Right forelimb (tissue), 1 donor: ENCODE measurements around the gene PNPLA2.

Experiments
- DNase-seq: peaks from one replicate; pipeline ENCODE4 v3.0.0-alpha.2; 2018

PNPLA2 gene

DNA sequence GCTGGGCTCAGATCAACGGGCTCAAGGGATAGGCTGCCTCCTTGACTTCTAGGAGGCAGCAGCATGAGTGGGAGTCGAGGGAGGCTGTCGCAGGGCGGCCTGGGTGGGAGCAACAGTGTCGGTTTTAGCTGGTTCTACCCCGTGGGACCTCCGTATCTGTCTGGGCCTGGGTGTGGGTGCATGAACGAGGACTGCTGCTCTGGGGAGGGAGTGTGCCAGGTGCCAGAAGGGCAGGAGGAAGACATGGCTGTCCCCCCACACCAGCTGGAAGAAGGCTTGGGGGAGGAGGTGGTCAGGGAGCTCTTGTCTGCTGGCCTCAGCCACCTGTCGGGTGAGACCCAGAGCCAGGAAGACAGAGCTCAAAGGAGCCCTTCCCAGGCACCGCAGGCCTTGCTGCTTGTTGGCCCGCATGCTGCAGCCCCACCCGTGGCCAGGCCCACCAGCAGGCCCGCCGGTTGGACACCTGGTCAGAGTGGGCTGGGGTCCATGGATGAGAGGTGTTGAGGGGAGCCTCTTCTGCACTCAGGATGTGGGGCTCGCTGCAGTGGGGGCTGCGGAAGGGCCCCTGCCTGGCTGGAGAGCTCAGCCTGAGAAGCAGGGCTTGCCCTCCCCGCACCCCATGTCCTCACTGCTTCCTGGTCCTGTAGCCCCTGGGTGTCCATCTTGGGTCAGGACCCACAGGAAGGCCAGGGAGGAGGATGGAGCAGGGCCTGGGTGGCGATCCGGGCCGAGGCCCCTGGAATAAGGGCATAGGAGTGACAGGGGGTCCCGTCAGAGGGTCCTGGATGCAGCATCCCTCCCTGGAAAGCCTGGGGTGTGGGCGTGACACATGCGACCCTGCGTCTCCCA lies 32.3 kb upstream of the PNPLA2 start:
- DNase-seq: no peak

- no peak for DNase-seq
Measured at GRCh38 chr11:787084-787675, 31.5 kb upstream of the PNPLA2 start.

- DNase-seq: no peak
Measured at GRCh38 chr11:788009-788640, 30.6 kb upstream of the PNPLA2 start.

DNA sequence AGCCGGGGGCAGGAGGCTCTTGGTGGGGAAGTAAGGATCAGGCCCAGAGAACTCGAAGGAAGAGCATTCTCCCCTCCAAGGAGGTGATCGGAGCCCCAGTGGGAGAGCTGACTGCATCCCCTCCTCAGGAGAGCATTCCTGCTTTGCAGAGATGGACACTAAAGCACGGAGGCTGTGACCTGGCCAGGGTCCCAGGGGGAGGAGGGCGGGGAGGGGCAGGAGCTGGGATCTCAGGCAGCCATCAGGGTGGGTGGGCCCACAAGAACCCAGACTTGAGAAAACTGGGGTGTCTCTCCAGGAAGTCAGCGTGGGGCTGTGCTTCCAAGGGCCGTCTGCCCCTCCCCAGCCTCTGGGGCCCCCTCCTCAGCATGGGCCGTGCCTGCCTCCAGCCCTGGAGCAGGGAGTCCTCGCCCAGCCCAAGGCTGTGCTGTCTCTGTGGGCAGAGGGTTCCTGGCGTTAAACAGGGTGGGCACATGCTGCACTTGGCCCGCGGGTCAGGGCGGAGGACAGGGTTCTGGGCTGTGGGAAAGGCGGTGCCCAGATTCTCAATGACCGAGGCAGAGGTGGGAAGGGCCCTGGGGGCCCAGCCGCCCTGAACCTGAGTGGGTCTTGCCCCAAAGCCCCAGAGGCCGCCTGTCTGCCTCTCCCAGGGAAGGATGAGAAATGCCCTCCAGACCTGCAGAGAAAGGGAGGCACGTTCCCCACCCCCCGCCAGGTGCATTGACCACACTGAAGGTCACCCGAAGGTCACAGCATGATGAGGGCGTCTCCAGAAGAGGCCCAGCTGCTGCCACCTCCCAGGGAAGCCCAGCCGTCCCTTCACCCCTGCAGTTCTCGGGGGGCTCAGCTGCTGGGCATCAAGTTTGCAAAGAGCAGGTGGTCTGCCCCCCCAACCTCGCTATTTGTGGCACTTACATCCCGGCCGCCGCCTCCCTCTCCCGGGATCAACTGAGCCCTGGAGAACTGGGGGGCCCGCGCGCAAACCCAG lies 29.5 kb upstream of the PNPLA2 start:
- no peak for DNase-seq

DNA sequence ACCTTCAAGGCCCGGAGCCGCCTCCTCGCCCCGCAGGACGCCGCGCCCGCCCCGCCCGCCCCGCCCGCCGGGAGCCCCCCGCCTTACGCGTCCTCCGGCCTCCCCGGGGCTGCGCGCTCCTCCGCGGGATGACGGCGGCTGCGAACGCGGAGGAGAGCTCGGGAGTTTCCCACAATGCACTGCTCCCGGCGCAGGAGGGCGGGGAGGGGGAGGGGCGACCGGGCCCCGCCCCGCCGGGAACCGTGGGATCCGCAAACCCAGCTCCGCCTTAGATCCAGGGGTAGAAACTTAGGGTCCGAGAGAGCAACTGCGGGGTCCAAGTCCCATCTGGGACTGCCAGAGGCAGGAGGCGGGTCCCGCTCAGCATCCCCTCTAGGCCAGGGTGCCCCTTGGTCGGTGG lies 28.8 kb upstream of the PNPLA2 start, which contains the start of gene CEND1:
TSS of gene CEND1 (minus strand) at position 148 of the 400 bp plus-strand sequence. CDS start 1,514 bp downstream, outside the sequence.
- no peak for DNase-seq

- DNase-seq: no peak
Measured at GRCh38 chr11:790721-791564, 27.8 kb upstream of the PNPLA2 start.

- DNase-seq: no peak
Measured at GRCh38 chr11:791658-792534, 26.8 kb upstream of the PNPLA2 start.

DNA sequence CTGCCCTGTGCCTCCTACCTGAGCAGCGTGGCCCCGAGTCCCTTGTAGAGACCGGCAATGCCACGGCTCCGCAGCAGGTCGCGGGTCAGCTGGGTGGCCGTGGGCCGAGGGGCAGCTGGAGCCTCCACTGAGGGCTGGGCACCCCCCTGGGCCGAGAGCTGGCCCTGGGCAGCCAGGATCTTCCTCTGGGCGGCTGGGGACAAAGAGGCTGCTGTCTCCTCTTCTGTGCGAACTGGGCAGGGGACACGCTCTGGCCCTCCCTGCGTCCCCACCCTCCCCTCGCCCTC lies 26.2 kb upstream of the PNPLA2 start:
- DNase-seq: no peak

DNA sequence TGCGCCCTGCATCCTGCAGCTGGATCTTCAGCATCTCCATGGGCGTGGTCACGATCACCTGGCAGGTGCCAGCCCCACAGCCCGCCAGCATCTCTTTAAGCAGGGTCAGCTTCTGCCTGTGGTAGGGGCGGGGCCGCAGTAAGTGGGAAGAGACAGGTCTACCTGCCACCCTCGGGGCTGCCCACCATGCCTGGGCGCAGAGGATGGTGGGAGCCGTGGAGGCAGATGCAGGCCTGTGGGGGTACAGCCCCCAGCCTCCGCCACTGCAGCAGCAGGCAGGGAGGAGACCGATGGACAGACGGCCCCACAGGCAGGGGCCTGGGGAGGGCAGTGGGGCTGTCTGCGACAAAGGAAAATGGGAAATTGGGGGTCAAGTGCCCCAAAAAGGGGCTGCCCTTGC lies 25.8 kb upstream of the PNPLA2 start:
- DNase-seq: no peak

DNA sequence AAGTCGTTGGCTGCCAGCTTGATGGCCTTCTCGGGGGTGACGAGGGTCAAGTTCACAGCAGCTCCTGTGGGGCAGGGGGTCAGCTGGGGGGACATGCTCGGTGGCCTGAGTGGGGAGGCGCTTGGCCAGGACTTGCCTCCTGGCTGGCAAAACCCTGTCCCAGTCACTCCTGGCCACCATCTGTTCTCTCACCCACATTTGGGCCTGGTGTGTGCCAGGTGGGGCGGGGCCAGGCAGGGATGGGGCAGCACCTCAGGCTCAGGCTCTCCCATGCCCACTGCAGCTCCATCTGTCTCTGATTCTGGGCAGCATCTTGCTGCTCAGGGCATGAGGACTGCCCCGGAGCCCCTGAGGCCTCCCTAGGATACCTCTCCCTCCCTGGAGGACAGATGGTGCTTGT lies 25.2 kb upstream of the PNPLA2 start:
- DNase-seq: no peak

DNA sequence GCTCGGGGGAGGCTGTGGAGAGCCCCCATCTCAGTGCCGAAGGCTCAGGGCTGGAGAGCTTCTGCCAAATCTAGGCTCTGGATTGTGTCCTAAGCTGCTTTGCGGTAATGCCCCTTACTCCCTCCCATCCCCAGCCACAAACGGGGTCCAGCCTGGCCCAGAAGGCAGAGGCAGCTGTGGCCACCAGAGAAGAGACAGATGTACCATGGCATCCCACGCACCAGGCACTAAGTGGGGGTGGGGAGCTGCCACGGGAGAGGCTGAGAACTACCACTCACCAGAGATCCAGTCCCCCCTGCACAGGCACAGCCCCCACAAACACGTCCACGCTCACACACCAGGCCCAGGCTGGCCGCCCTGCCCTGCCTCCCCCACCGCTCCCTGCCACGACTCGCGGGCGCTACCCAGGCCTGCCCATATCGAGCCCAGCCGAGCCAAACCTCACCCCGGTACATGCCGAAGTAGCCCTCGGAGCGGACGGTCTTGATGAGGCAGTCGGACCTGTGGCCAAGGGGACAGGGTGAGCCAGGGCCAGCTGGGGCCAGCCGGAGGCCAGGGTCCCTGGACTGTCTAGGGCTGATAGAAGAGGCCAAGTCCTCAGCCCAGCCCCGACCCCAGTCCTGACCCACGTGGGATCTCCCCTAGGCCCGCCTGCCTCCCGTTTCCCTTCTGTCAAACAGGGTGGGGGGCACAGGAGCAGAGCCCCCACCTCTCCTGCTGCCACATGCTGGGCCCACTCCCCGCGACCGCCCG lies 24.5 kb upstream of the PNPLA2 start:
- DNase-seq: no peak

GRCh38 chr11:794766-795633 lies 23.7 kb upstream of the PNPLA2 start:
- no peak for DNase-seq

DNA sequence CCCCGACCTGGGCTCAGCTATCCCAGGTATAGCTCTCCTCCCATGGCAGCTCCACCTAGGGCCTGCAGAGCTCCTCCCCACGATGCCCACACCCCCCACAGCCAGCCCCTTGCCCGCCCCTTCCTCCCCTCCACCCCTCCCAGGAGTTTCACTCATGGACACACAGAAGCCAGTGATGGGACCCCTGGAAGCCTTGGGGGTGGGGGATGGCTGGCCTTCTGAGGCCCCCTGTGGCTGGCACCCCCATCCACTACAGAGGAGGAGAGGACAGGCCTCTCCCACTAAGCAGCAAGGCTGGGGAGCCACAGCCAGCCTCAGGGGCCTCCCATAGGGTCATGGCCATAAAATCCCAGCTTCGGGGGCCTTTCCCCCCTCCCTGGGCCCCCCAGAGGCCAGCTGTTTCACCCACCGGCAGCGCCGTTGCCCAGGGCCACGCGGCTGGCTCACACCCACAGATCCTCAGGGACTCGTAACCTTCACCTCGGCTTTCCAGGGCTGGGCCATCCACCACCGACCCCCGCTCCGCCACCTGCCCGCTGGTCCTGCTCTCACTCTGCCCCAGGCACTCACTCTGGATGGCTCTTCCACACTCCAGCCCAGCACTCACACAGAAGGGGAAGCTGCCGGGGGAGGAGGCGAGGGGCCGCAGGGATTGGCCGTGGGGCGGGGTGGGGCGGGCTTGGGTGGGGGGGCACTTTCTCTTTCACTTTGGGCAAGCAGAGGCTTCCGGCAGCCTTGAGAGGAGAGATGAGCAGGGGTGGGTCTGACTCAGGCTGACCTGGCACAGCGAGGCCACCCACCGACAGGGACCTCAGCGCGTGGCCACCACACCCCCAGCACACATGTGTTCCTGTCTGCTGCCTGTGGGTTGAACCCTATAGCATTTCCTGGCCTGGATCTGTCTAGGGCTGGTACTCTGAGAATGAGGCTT lies 22.8 kb upstream of the PNPLA2 start:
- DNase-seq: peak; percentile 89

- no peak for DNase-seq
Measured at GRCh38 chr11:796565-797295, 22.0 kb upstream of the PNPLA2 start.

DNA sequence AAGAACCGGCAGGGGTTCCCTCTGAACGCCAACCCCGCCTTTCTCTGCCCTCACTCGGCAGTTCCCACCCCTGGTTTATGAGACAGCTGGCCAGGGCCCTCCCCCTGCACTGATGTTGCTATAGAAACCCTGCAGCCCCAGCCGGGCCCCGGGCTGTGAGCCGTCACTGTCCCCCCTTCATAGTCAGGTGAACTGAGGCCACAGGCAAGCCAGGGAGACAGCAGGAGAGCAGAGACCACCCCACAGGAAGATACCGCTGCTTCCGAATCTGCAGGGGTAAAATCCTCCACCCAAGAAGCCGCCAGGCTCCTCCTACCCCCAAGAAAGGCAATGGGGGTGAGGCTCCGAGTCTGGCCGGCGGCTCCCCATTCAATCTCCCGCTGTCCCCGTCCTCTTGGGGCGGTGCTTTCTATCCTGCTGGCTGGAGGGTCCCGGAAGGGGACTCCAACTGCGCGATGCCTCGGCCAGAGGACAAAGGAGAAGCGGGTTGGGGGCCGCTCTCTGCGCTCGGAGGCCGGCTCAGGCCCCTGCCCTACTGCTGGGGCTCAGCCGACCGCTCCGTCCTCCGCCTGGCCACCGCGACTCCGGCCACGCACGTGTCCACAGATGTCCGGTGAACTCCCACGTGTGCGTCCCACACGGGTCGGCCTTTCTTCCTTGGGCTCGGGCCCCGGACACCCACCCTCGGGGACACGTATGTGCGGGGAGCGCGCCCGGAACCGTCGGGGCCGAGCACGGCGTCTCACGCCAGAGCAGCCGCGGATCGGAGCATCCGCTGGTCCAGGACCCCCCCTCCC lies 21.2 kb upstream of the PNPLA2 start:
- DNase-seq: peak; percentile 91

DNA sequence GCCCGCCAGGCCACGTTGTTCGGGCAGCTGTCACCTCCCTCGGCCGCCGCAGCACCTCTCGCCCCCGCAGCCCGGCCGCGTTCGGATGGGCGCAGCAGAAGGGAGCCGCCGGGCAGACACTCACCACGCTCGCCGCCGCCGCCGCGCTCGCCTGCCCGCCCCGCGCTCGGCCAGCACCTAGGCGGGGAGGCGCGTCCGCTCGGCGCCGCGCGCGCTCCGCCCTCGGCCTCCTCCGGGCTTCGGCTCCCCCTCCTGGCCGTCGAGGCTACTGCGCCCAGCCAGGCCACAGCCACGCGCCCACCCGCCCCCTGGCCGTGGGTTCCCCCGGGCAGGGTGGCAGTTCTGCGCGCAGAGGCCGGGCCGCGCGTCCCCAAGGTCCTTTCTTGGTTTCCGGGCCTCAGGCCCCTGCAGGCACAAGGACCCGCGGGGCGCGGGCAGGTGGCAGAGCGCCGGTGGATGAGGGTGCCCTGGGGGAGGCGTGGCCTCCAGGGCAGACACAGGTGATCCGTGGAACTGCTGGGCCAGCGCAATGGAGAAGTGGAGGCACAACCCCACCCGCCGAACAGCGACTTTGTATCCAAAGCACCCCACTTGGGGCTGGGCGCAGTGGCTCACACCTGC lies 20.5 kb upstream of the PNPLA2 start, which contains the start of gene SLC25A22:
TSS of gene SLC25A22 (minus strand) at position 189 of the 621 bp plus-strand sequence. CDS start 3,275 bp downstream, outside the sequence.
- peak; percentile 90 for DNase-seq
